Subcutaneous abdominal adipose tissue (tissue), 5 donors: Measurements from ENCODE around the gene ARHGEF17.

Source experiments
- H3K27ac ChIP-seq: one replicate; pipeline ENCODE4 v1.7.0; 2013; ENCODE audit warnings: low read depth, mild to moderate bottlenecking, inconsistent platforms, low read length, moderate library complexity
- H3K27me3 ChIP-seq, 5 donors: one replicate each; pipeline ENCODE4 v1.7.0; 2013; ENCODE audit warnings: low read length in 5 of 5, inconsistent platforms in 1 of 5; ENCODE audit not compliant: control insufficient read depth in 5 of 5, insufficient read depth in 4 of 5
- H3K36me3 ChIP-seq, 5 donors: one replicate each; pipeline ENCODE4 v1.7.0; 2013; ENCODE audit warnings: low read length in 5 of 5; ENCODE audit not compliant: control insufficient read depth in 5 of 5, insufficient read depth in 5 of 5
- H3K4me1 ChIP-seq, 5 donors: one replicate each; pipeline ENCODE4 v1.7.0; 2013; ENCODE audit warnings: low read length in 5 of 5, mild to moderate bottlenecking in 3 of 5, moderate library complexity in 1 of 5; ENCODE audit not compliant: control insufficient read depth in 5 of 5, insufficient read depth in 5 of 5
- H3K4me3 ChIP-seq, 5 donors: one replicate each; pipeline ENCODE4 v1.7.0; 2013; ENCODE audit warnings: low read length in 5 of 5, low read depth in 1 of 5
- H3K9ac ChIP-seq, 5 donors: one replicate each; pipeline ENCODE4 v1.7.0; 2013; ENCODE audit warnings: low read length in 5 of 5, mild to moderate bottlenecking in 4 of 5, moderate library complexity in 3 of 5
- H3K9me3 ChIP-seq, 5 donors: one replicate each; pipeline ENCODE4 v1.7.0; 2013; ENCODE audit warnings: low read length in 5 of 5; ENCODE audit not compliant: control insufficient read depth in 5 of 5
- donor health status: healthy.
- donor health status: healthy.
- donor health status: healthy.
- donor health status: healthy.
- donor health status: healthy.

The ARHGEF17 gene

GRCh38 chr11:73350908-73351636 is 43.0 kb downstream of the ARHGEF17 start:
- Histone ChIP-seq H3K36me3 (peaks cover 0 to 53% (median 34%) of the 10 kb centered on the region in 5 donors), H3K9ac (no peak overlapping the region), H3K4me3 (no peak overlapping the region), H3K27ac (no peak overlapping the region), H3K27me3 (no peaks in the 10 kb centered on the region), H3K4me1 (peaks cover 0 to 5% (median 0%) of the 10 kb centered on the region in 5 donors), H3K9me3 (no peaks in the 10 kb centered on the region)

- Histone ChIP-seq H3K4me3 (no peak overlapping the region), H3K9ac (no peak overlapping the region), H3K9me3 (no peaks in the 10 kb centered on the region), H3K27me3 (no peaks in the 10 kb centered on the region), H3K4me1 (peaks cover 0 to 5% (median 0%) of the 10 kb centered on the region in 5 donors), H3K27ac (no peak overlapping the region), H3K36me3 (peaks cover 0 to 51% (median 35%) of the 10 kb centered on the region in 5 donors)
Measured at GRCh38 chr11:73353422-73353821, 45.3 kb downstream of the ARHGEF17 start.

- Histone ChIP-seq H3K4me1 (peaks cover 0 to 19% (median 16%) of the 10 kb centered on the region in 5 donors), H3K9me3 (no peaks in the 10 kb centered on the region), H3K9ac (no peak overlapping the region), H3K36me3 (peaks cover 0 to 48% (median 38%) of the 10 kb centered on the region in 5 donors), H3K27ac (no peak overlapping the region), H3K4me3 (no peak overlapping the region), H3K27me3 (no peaks in the 10 kb centered on the region)
Measured at GRCh38 chr11:73355109-73355508, 47.0 kb downstream of the ARHGEF17 start.

- H3K9ac ChIP-seq, result no peak overlapping the region
- H3K4me3 ChIP-seq, result no peak overlapping the region
- H3K4me1 ChIP-seq, result peaks cover 0 to 18% (median 17%) of the 10 kb centered on the region in 5 donors
- no peak overlapping the region for H3K27ac ChIP-seq
- no peaks in the 10 kb centered on the region for H3K9me3 ChIP-seq
- H3K27me3 ChIP-seq, result no peaks in the 10 kb centered on the region
- H3K36me3 ChIP-seq, result peaks cover 0 to 69% (median 53%) of the 10 kb centered on the region in 5 donors
Measured at GRCh38 chr11:73356979-73357860, 49.1 kb downstream of the ARHGEF17 start.

- H3K4me1 ChIP-seq, result peaks cover 0 to 18% (median 17%) of the 10 kb centered on the region in 5 donors
- H3K36me3 ChIP-seq, result peaks cover 0 to 70% (median 56%) of the 10 kb centered on the region in 5 donors
- H3K4me3 ChIP-seq, result no peak overlapping the region
- no peak overlapping the region for H3K9ac ChIP-seq
- no peaks in the 10 kb centered on the region for H3K27me3 ChIP-seq
- no peaks in the 10 kb centered on the region for H3K9me3 ChIP-seq
- H3K27ac ChIP-seq, result no peak overlapping the region
Measured at GRCh38 chr11:73358071-73358470, 50.0 kb downstream of the ARHGEF17 start.

GRCh38 chr11:73359341-73359740 is 51.3 kb downstream of the ARHGEF17 start:
- Histone ChIP-seq H3K27me3 (no peaks in the 10 kb centered on the region), H3K9me3 (no peaks in the 10 kb centered on the region), H3K4me3 (peak overlapping the region in 2 of 5 donors; percentile 13 to 15), H3K27ac (peak overlapping the region; percentile 65), H3K9ac (peak overlapping the region in 1 of 5 donors; percentile 57), H3K4me1 (peaks cover 0 to 18% (median 17%) of the 10 kb centered on the region in 5 donors), H3K36me3 (peaks cover 0 to 78% (median 64%) of the 10 kb centered on the region in 5 donors)

GRCh38 chr11:73359930-73360742 is 52.1 kb downstream of the ARHGEF17 start:
- Histone ChIP-seq H3K27ac (peak overlapping the region; percentile 65), H3K4me3 (peak overlapping the region in 1 of 5 donors; percentile 13), H3K27me3 (no peaks in the 10 kb centered on the region), H3K36me3 (peaks cover 0 to 82% (median 72%) of the 10 kb centered on the region in 5 donors), H3K9ac (peak overlapping the region in 2 of 5 donors; percentile 48 to 57), H3K4me1 (peaks cover 0 to 18% (median 17%) of the 10 kb centered on the region in 5 donors), H3K9me3 (no peaks in the 10 kb centered on the region)

GRCh38 chr11:73360743-73361369 is 52.8 kb downstream of the ARHGEF17 start:
- Histone ChIP-seq H3K27me3 (no peaks in the 10 kb centered on the region), H3K9ac (no peak overlapping the region), H3K27ac (no peak overlapping the region), H3K36me3 (peaks cover 0 to 82% (median 72%) of the 10 kb centered on the region in 5 donors), H3K4me1 (peaks cover 0 to 21% (median 17%) of the 10 kb centered on the region in 5 donors), H3K9me3 (no peaks in the 10 kb centered on the region), H3K4me3 (no peak overlapping the region)
